GM12875 (cell line): ENCODE results near the gene UBQLN4.

ENCODE experiments used
- H3K4me3 ChIP-seq: one replicate; pipeline ENCODE4 v1.5.1; 2011; ENCODE audit warnings: low read depth, low read length, control low read depth
- CTCF ChIP-seq: IDR thresholded peaks from 2 replicates; pipeline ENCODE4 v1.5.1; 2011; ENCODE audit warnings: low read depth, mild to moderate bottlenecking, control low read depth, inconsistent platforms, low read length, moderate library complexity, borderline replicate concordance; ENCODE audit not compliant: insufficient read depth

The UBQLN4 gene

GRCh38 chr1:156014829-156015228 is 38.8 kb downstream of the UBQLN4 start:
- no peak overlapping the region for H3K4me3 ChIP-seq

GRCh38 chr1:156012051-156012817 is 41.4 kb downstream of the UBQLN4 start:
- H3K4me3 ChIP-seq: no peak overlapping the region
- TF ChIP-seq CTCF: no peak

More at GRCh38 chr1:156014829-156015228, 38.8 kb downstream of the UBQLN4 start:
- TF ChIP-seq CTCF: no peak

GRCh38 chr1:156009404-156009803 is 44.2 kb downstream of the UBQLN4 start:
- H3K4me3 ChIP-seq: no peak overlapping the region
- TF ChIP-seq CTCF: no peak

GRCh38 chr1:156006666-156007376 is 46.8 kb downstream of the UBQLN4 start:
- TF ChIP-seq CTCF: no peak
- H3K4me3 ChIP-seq: no peak overlapping the region

- H3K4me3 ChIP-seq: no peak overlapping the region
- no peak for TF ChIP-seq CTCF
Observed at GRCh38 chr1:156004843-156005584, 48.6 kb downstream of the UBQLN4 start.

- TF ChIP-seq CTCF: no peak
- H3K4me3 ChIP-seq: no peak overlapping the region
Observed at GRCh38 chr1:156003923-156004188, 49.7 kb downstream of the UBQLN4 start.
